Lower leg skin (tissue), 4 donors: Measurements from ENCODE around the gene ARHGEF19. TPM values are rescaled to one million over a fixed set of nuclear protein-coding genes. Genes with fewer than 3 reads are reported as not detected.
A peak's percentile ranks its signal among the peaks of the same experiment; 100 is the strongest.
"Not testable (repeated sequence)": the region's sequence is repeated elsewhere in the genome, so short reads cannot be mapped to it uniquely, and the experiment has no call there.

Source experiments
- DNase-seq, 2 donors: peaks; one replicate each; pipeline ENCODE4 v3.0.0-alpha.2; 2019; ENCODE audit warnings: low spot score in 2 of 2
- H3K4me3 ChIP-seq: fragments of 200-600 bp; sonication (generic); 2 replicates; pipeline ENCODE4 v1.5.1; 2017; ENCODE audit warnings: mild to moderate bottlenecking, low read depth; ENCODE audit not compliant: poor library complexity, severe bottlenecking
- CTCF ChIP-seq, 3 donors: fragments of 450-650 bp; IDR thresholded peaks; one replicate each; pipeline ENCODE4 v1.5.1; 2016; ENCODE audit warnings: antibody characterized with exemption in 3 of 3, mild to moderate bottlenecking in 3 of 3, moderate library complexity in 2 of 3
- POLR2A ChIP-seq, 2 donors: fragments of 450-650 bp; IDR thresholded peaks; one replicate each; pipeline ENCODE4 v1.6.1; 2016 to 2017; ENCODE audit warnings: antibody characterized with exemption in 2 of 2, mild to moderate bottlenecking in 1 of 2, moderate library complexity in 1 of 2
- whole genome bisulfite sequencing, 2 donors: methylation state at CpG; one replicate each; pipeline ENCODE4 v1.1.5; 2018; 5-methylcytosine and 5-hydroxymethylcytosine counted together
- intact Hi-C: fragments of 100-400 bp; cut with DNase I; formaldehyde crosslinking; loops from one replicate; pipeline ENCODE4 v1.15.0; 2023; ENCODE audit warnings: low total_unique reads
- total RNA-seq, 4 donors: library from RNA; depleted of rRNA; stranded (reverse); fragments of >200 nt; gene quantifications; one replicate each; pipeline ENCODE4 v1.1.0, GENCODE V29; 2016

The ARHGEF19 gene
- total RNA-seq, 4 donors from 2014 or later: 45.7 to 63.1 (median 48.5) TPM

- 73 to 76% methylated on average over 5 of the region's 5 CpGs for WGBS, 2 donors
- no peak overlapping the region for H3K4me3 ChIP-seq
- no peak for DNase-seq
- TF ChIP-seq CTCF (IDR thresholded peaks at IDR 0.05): no peak
- intact Hi-C loops: no loop called here
Observed at GRCh38 chr1:16246961-16247360, 34.5 kb upstream of the ARHGEF19 start.

DNA sequence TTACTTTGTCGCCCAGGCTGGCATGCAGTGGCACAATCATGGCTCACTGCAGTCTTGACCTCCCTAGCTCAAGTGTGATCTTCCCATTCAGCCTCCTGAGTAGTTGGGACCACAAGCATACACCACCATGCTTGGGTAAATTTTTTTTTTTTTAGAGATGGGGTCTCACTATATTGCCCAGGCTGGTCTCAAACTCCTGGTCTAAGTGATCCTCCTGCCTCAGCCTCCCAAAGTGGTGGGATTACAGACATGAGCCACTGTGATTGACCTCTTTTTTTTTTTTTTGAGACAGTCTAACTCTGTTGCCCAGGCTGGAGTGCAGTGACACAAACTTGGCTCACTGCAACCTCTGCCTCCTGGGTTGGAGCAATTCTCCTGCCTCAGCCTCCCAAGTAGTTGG is 33.8 kb upstream of the ARHGEF19 start:
- H3K4me3 ChIP-seq, DNase-seq, intact Hi-C loops: not testable (repeated sequence)
- WGBS, 2 donors: 92 to 94% methylated on average over 1 of the region's 1 CpG

- TF ChIP-seq POLR2A (IDR thresholded peaks at IDR 0.05) (no peak), CTCF (IDR thresholded peaks at IDR 0.05) (no peak)
- intact Hi-C loops: no loop called here
- WGBS, 2 donors: 85 to 94% methylated on average over 9 of the region's 9 CpGs
Observed at GRCh38 chr1:16245476-16246196, 33.2 kb upstream of the ARHGEF19 start.

GRCh38 chr1:16244650-16245285 is 32.3 kb upstream of the ARHGEF19 start:
- H3K4me3 ChIP-seq: no peak overlapping the region
- no peak for TF ChIP-seq POLR2A (IDR thresholded peaks at IDR 0.05)
- TF ChIP-seq CTCF (IDR thresholded peaks at IDR 0.05): no peak
- 70 to 77% methylated on average over 8 of the region's 8 CpGs for WGBS, 2 donors
- intact Hi-C loops: loop anchor here (5.0 kb wide), 1 partner anchor 167 kb away; no protein-coding TSS in a partner anchor
- no peak for DNase-seq

More at GRCh38 chr1:16245476-16246196, 33.2 kb upstream of the ARHGEF19 start:
- no peak overlapping the region for H3K4me3 ChIP-seq
- DNase-seq: peak in 1 of 2 donors; percentile 58

- intact Hi-C loops: loop anchor here (5.0 kb wide), 1 partner anchor 167 kb away; no protein-coding TSS in a partner anchor
- no peak overlapping the region for H3K4me3 ChIP-seq
- 19 to 20% methylated on average over 8 of the region's 8 CpGs for WGBS, 2 donors
- TF ChIP-seq CTCF (IDR thresholded peaks at IDR 0.05): peak in 1 of 3 donors; percentile 83
- TF ChIP-seq POLR2A (IDR thresholded peaks at IDR 0.05): no peak
- peak; percentile 85 to 95 for DNase-seq
Observed at GRCh38 chr1:16243936-16244649, 31.6 kb upstream of the ARHGEF19 start.

DNA sequence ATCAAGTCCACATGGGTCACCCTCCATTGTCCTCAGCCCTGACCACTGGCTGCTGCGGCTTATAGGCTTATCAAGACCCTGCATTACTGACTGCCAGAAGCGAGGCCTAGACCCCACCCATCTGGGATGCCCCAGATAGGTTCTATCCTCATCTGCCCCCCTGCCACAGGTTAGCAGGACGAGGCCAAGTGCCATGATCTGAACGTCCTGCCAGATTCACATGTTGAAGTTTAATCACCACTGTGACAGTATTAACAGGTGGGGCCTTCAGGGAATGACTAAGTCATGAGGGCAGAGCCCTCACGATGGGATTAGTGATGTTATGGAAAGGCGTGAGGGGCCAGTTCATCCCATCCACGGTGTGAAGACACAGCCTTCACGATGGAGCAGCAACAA is 30.8 kb upstream of the ARHGEF19 start:
- H3K4me3 ChIP-seq: no peak overlapping the region
- no peak for TF ChIP-seq CTCF (IDR thresholded peaks at IDR 0.05)
- no peak for TF ChIP-seq POLR2A (IDR thresholded peaks at IDR 0.05)
- 71 to 78% methylated on average over 8 of the region's 8 CpGs for WGBS, 2 donors
- intact Hi-C loops: loop anchor here (5.0 kb wide), 1 partner anchor 166 kb away; no protein-coding TSS in a partner anchor
- DNase-seq: peak in 1 of 2 donors; percentile 82
